Endothelial cell of umbilical vein (primary cell): Measurements from ENCODE around the gene PCDHGA4. TPM values are rescaled to one million over a fixed set of nuclear protein-coding genes. Genes with fewer than 3 reads are reported as not detected.
"Not testable (repeated sequence)": the region's sequence is repeated elsewhere in the genome, so short reads cannot be mapped to it uniquely, and the experiment has no call there.

Experiments used
- BruUV-seq: library from RNA; stranded (reverse); fragments of 400-500 nt; replicated peaks from 2 replicates; lab custom pipeline; 2021; lab: Mats Ljungman, UMichigan
- CTCF ChIA-PET: fragments of 300-600, 350-600 bp; sonication (Branson Sonifier 250); formaldehyde crosslinking; loops from one replicate; lab custom pipeline; 2021; ENCODE audit warnings: antibody characterized with exemption, inconsistent platforms; lab: Charles Lee
- POLR2A ChIA-PET: fragments of 300-600, 350-600 bp; sonication (Branson Sonifier 250); formaldehyde crosslinking; loops from one replicate; lab custom pipeline; 2021; ENCODE audit warnings: antibody characterized with exemption, inconsistent platforms; lab: Charles Lee
- DNase-seq: peaks from one replicate; pipeline ENCODE4 v3.0.0-alpha.2; 2011; ENCODE audit warnings: low read depth, low spot score
- FAIRE-seq: peaks from 2 replicates; lab custom pipeline; 2011; peaks lifted over from hg19 to GRCh38; lab: Jason Lieb, UNC
- H2AFZ ChIP-seq: 2 replicates; pipeline ENCODE4 v1.6.0; 2012; ENCODE audit warnings: low read depth, low read length, control low read depth, inconsistent platforms
- H3K27ac ChIP-seq: 2 replicates; pipeline ENCODE4 v1.5.1; 2011; ENCODE audit warnings: low read depth, mild to moderate bottlenecking, control low read depth, low read length, moderate library complexity; ENCODE audit not compliant: insufficient read depth
- H3K27me3 ChIP-seq, 2 experiments: 2 replicates each; pipeline versions ENCODE4 v1.6.0 to v1.6.1; 2011; ENCODE audit warnings: low read length in 2 of 2, mixed read lengths in 1 of 2; ENCODE audit not compliant: control insufficient read depth in 2 of 2, insufficient read depth in 2 of 2
- H3K36me3 ChIP-seq, 2 experiments: 2 replicates in 1 of 2; 3 replicates in 1 of 2; pipeline ENCODE4 v1.5.1; 2011; ENCODE audit warnings: low read length in 2 of 2, mild to moderate bottlenecking in 1 of 2, moderate library complexity in 1 of 2; ENCODE audit not compliant: control insufficient read depth in 2 of 2, insufficient read depth in 2 of 2; ENCODE audit errors: extremely low read depth in 1 of 2
- H3K4me1 ChIP-seq: 3 replicates; pipeline ENCODE4 v1.5.1; 2011; ENCODE audit warnings: mild to moderate bottlenecking, low read length; ENCODE audit not compliant: control insufficient read depth, insufficient read depth; ENCODE audit errors: extremely low read depth
- H3K4me2 ChIP-seq: 2 replicates; pipeline ENCODE4 v1.6.1; 2011; ENCODE audit warnings: low read length, control low read depth, mixed read lengths; ENCODE audit not compliant: insufficient read depth
- H3K4me3 ChIP-seq, 3 experiments: fragments of 200-600 bp in 1 of 3; sonication (generic), shearing (Covaris generic) in 1 of 3; replicated peaks in 1 of 3; 2 replicates each; pipeline ENCODE4 v1.5.1; 2011 to 2016; ENCODE audit warnings: control low read depth in 3 of 3, low read length in 3 of 3, mild to moderate bottlenecking in 2 of 3, inconsistent platforms in 1 of 3, low read depth in 1 of 3, moderate library complexity in 1 of 3; ENCODE audit not compliant: insufficient read depth in 1 of 3
- H3K79me2 ChIP-seq: 2 replicates; pipeline ENCODE4 v1.6.0; 2012; ENCODE audit warnings: low read length, inconsistent platforms; ENCODE audit not compliant: control insufficient read depth, insufficient read depth
- H3K9ac ChIP-seq: replicated peaks from 2 replicates; pipeline ENCODE3; 2011; ENCODE audit warnings: low read length, control low read depth; ENCODE audit not compliant: insufficient read depth; ENCODE audit errors: extremely low read depth
- H3K9me1 ChIP-seq: replicated peaks from 3 replicates; pipeline ENCODE4 v1.6.0; 2011; ENCODE audit warnings: mild to moderate bottlenecking, low read length; ENCODE audit not compliant: control insufficient read depth, insufficient read depth; ENCODE audit errors: extremely low read depth
- H3K9me3 ChIP-seq: replicated peaks from 2 replicates; pipeline ENCODE4 v1.5.1; 2012; ENCODE audit warnings: low read length, inconsistent platforms; ENCODE audit not compliant: control insufficient read depth, insufficient read depth
- H4K20me1 ChIP-seq: replicated peaks from 2 replicates; pipeline ENCODE3; 2011; ENCODE audit warnings: mild to moderate bottlenecking, low read length; ENCODE audit not compliant: control insufficient read depth, insufficient read depth; ENCODE audit errors: extremely low read depth
- CTCF ChIP-seq, 2 donors: IDR thresholded peaks; 1 replicate in 1 of 2; 2 replicates in 1 of 2; pipeline ENCODE4 v1.5.1; 2011; ENCODE audit warnings: low read length in 2 of 2, mild to moderate bottlenecking in 2 of 2, moderate library complexity in 2 of 2, control low read depth in 1 of 2, inconsistent platforms in 1 of 2, low read depth in 1 of 2; ENCODE audit not compliant: insufficient read depth in 1 of 2; ENCODE audit errors: extremely low read depth in 1 of 2
- EZH2 ChIP-seq: IDR thresholded peaks from 2 replicates; pipeline ENCODE4 v1.6.1; 2012; ENCODE audit warnings: borderline replicate concordance, low read depth, mild to moderate bottlenecking, moderate library complexity, low read length, inconsistent platforms; ENCODE audit not compliant: severe bottlenecking
- FOS ChIP-seq: IDR thresholded peaks from 2 replicates; pipeline ENCODE4 v1.6.1; 2011; ENCODE audit warnings: mild to moderate bottlenecking, low read length, moderate library complexity, borderline replicate concordance; ENCODE audit not compliant: insufficient read depth
- GATA2 ChIP-seq: IDR thresholded peaks from 2 replicates; pipeline ENCODE4 v1.7.0; 2011; ENCODE audit warnings: low read depth, mild to moderate bottlenecking, moderate library complexity, mixed read lengths, low read length; ENCODE audit not compliant: insufficient read length, insufficient read depth
- MAX ChIP-seq: IDR thresholded peaks from 2 replicates; pipeline ENCODE4 v1.6.1; 2011; ENCODE audit not compliant: insufficient read depth, insufficient read length
- POLR2A ChIP-seq: IDR thresholded peaks from 2 replicates; pipeline ENCODE4 v1.6.1; 2012; ENCODE audit warnings: low read depth, mild to moderate bottlenecking, control low read depth, low read length
- dilution Hi-C: fragments of 300-500 bp; cut with MboI; formaldehyde crosslinking; loops from one replicate; pipeline ENCODE4 v1.15.0; 2019; ENCODE audit warnings: low sequenced_read_pairs; ENCODE audit not compliant: extremely low pct_ligation_motif_present
- intact Hi-C: fragments of 100-400 bp; cut with micrococcal nuclease; formaldehyde crosslinking; loops from one replicate; pipeline ENCODE4 v1.10.0; 2022
- polyA plus RNA-seq, 4 experiments: library from polyadenylated mRNA; depleted of rRNA in 3 of 4; stranded (reverse) in 3 of 4; unstranded in 1 of 4; fragments of >200 nt; gene quantifications; 2 replicates each; pipeline versions ENCODE4 v1.2.1 to v1.2.3, GENCODE V29; 2011 to 2012; ENCODE audit warnings: missing spikeins in 1 of 4
- total RNA-seq: library from RNA; stranded (reverse); gene quantifications from 2 replicates; pipeline ENCODE4 v1.2.3, GENCODE V29; 2021

PCDHGA4 gene
- total and polyA plus RNA-seq, 2 donors (not counting 3 experiments of a cell fraction or from before 2014, with no cell fraction given) = 2.6 to 3.0 TPM

- DNase-seq = no peak
- Histone ChIP-seq H3K9me1 (no peaks in the 10 kb centered on the region), H2AFZ (no peak overlapping the region), H3K79me2 (no peaks in the 10 kb centered on the region), H3K27me3 (peaks cover 10 to 25% of the 10 kb centered on the region in 2 experiments), H3K9me3 (no peaks in the 10 kb centered on the region), H3K4me3 (no peak overlapping the region), H4K20me1 (no peaks in the 10 kb centered on the region), H3K4me2 (no peak overlapping the region), H3K36me3 (no peaks in the 10 kb centered on the region), H3K4me1 (peaks cover 3% of the 10 kb centered on the region), H3K9ac (no peak overlapping the region), H3K27ac (no peak overlapping the region)
- TF ChIP-seq EZH2 (no peak), GATA2 (no peak), POLR2A (no peak), CTCF (IDR thresholded peaks at IDR 0.05; ENCODE audit: extremely low read depth in 1 of 2, insufficient read depth in 1 of 2, low read depth in 1 of 2, low read length in 2 of 2) (no peak), FOS (no peak), MAX (no peak)
- dilution Hi-C loops (no loop called here), intact Hi-C loops (no loop called here)
- CTCF ChIA-PET = interaction anchor here (1.4 kb wide), 1 partner anchor 15 kb away, joined by 3 read pairs; the partner anchor contains the start of gene PCDHGA1
- no TSS peak for BruUV-seq
- FAIRE-seq = no peak
- POLR2A ChIA-PET = no interaction called here
These were observed 9.5 kb upstream of the PCDHGA4 start for GRCh38 chr5:141345327-141345726.

GRCh38 chr5:141346017-141346416, 8.8 kb upstream of the PCDHGA4 start:
- DNase-seq, H2AFZ ChIP-seq, H3K9me1 ChIP-seq, H3K4me3 ChIP-seq, FAIRE-seq, BruUV-seq, H3K27ac ChIP-seq, H3K79me2 ChIP-seq, H4K20me1 ChIP-seq, H3K36me3 ChIP-seq, POLR2A ChIA-PET, H3K9ac ChIP-seq, intact Hi-C loops, H3K4me2 ChIP-seq, dilution Hi-C loops, H3K9me3 ChIP-seq, H3K4me1 ChIP-seq: not testable (repeated sequence)
- H3K27me3 ChIP-seq = peaks cover 17 to 31% of the 10 kb centered on the region in 2 experiments
- CTCF ChIA-PET = interaction anchor here (1.0 to 1.4 kb wide), 4 partner anchors 15 to 218 kb away, joined by 3 to 4 read pairs (median 3); partner anchors contain the start of genes PCDHGA1 and PCDHGB3
